22Rv1 (cell line): Measurements from ENCODE around the gene CD247.

Experiments used
- CTCF ChIP-seq: fragments of 450-650 bp; IDR thresholded peaks from 2 replicates; pipeline ENCODE4 v1.5.1; 2017; ENCODE audit warnings: mild to moderate bottlenecking
- ZFX ChIP-seq: fragments of 450-650 bp; IDR thresholded peaks from 2 replicates; pipeline ENCODE4 v1.6.1; 2017; ENCODE audit warnings: antibody characterized with exemption, borderline replicate concordance

DNA sequence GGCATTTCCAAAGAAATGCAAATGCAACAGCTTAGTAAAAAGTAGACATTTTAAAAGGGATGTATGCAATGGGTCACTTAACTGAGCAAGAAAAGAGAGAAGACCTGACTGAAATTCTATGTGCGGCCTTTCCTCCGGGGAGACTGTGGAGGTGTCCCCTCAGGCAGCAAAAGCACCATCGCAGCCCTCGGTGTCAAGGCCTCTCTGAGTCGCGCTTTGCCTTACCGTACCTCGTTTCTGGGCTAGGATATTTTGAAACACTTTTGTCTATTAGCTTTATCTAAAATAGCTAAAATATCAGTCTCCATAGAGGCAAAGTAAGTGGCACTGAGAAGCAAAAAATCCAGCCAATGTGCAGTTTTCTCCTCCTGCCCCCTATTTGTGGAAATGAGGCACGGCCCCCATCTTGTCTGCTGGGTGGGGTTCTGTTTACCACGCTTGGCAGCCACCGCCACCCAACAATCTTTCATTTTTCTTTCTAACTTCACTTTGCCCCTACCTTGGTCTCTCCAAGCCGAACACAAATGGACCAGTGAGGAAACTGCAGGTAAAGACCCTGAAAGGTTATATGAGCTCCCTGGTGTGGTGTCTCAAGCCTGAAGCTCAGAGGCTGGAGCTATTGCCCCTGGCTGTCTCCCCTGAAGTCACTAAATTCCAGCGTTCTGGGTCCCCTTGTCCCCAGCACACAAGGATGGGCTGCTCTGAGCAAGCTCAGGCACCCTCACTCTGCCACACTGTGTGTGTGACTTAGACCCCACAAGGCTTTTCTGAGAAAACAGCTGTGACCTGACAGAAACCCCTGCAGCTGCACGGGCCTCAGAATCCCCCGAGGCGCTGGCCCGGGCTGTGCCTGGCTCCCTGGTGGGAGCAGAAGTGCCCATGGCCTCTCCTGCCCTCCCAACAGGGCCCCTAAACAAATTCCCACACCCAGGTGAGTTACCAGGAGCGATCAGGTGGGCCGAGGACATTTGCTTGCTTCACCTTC, 1.6 kb downstream of the CD247 start:
- TF ChIP-seq CTCF (no peak), ZFX (no peak)
